ENCODE results near the gene VAPB.

The VAPB gene

DNA sequence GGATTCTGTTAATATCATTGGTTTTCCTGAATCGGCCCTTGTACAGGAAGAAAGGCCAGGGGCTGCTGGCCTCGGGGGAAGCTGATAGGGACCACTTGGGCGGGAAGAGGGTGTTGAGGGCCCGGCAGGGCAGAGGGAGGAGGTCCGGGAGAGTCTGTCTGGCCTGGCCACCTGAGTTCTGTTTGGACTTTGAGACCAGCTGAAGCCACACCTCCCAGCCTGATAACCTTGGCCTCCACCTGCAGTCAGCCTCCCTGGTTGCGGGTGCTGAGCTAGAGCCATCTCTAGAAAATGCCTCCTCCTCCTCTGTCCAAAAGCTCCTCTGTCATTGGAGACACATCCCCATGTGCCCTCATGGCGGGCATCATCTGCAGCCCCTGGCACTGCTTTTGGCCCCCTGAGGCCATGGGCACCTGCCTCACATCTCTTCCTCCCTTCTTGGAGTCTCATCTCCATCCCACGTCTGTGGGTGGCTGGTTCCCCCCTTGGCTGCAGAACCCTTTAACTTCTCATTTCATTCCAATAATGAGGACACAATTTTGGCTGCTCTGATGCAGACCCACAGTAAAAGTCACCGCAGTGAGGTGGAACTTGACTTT lies 109.5 kb downstream of the VAPB start:
- in situ Hi-C loops (cut with HindIII; ENCODE audit: low sequenced_read_pairs) = no loop called here

DNA sequence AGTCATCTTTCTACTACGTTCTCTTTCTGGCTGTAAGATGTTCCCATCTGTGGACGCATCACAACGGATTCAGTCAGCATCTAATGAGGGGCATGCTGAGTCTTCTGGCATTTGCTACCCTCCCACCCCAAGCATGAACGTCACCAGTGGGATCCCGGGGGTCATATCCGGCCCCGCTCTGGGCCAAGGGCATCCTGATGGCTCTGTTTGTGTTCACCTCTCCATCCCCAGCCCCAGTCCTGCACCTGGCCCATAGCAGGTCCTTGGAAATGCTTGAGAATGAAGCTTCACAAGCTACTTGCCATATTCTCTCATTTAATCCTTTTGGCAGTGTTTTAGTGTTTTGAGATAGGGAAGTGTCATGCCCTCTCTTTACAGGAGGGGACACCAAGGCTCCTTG lies 111.2 kb downstream of the VAPB start:
- in situ Hi-C loops (cut with HindIII; ENCODE audit: low sequenced_read_pairs) = loop anchor here (5.0 kb wide), 1 partner anchor 347 kb away; no protein-coding TSS in a partner anchor
